GM18909 (cell line): Measurements from ENCODE around the gene MT1G.
A peak's percentile ranks its signal among the peaks of the same experiment; 100 is the strongest.
"Not testable (repeated sequence)": the region's sequence is repeated elsewhere in the genome, so short reads cannot be mapped to it uniquely, and the experiment has no call there.

Experiments used
- ATAC-seq: cut with Tn5 transposase; IDR thresholded peaks from one replicate; pipeline ENCODE4 v1.9.1; 2021; ENCODE audit warnings: mild to moderate bottlenecking; ENCODE audit not compliant: unreplicated experiment, poor library complexity

The MT1G gene

DNA sequence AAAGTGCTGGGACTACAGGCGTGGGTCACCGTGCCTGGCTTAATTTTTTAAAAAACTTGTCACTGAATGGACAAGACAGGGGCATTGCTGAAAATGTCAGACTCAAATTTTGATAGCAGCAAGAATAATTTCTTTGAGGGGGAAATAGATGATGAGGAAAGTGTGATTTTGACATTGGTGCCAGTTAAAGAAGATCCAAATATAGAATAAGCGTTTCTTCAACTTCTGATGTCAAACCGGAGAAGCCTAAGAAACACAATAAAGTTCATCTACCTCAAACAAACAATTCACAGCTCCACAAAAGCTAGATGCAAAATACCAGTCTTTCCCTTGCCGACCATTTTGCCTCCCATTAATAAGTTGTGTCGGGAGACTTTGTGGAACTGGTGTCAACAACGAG is 18.9 kb upstream of the MT1G start:
- no peak for ATAC-seq

DNA sequence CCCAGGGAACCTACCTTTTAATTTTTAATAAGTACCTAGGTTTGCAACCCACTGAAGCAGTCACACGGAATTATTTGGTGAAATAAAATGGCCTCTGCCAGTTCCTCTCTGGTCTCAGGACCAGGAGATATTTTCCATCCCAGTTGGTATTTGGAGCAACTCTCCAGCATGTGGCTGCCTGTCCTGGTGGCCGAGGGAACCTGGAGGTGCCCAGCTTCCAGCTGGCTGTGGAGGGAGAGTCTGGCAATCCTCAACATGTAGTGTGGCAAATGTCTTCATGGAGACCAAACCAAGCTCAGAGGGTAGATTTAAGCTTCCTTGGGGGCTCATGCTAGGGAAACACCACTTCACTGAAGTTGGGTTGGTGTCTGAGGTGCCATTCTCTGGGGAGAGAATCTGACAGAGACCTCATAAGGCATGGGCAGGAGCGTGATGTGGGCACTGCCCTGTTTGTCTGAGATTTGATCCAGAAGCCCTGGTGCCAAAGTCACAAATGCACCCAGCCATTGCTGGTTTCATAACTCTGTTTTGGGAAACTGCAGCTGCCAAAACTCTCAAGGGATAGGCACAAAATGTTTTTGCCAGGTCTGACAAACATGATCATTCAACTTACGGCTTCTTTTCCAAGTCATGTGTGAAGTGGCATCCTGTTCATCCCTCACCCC is 17.2 kb upstream of the MT1G start:
- ATAC-seq, result no peak

DNA sequence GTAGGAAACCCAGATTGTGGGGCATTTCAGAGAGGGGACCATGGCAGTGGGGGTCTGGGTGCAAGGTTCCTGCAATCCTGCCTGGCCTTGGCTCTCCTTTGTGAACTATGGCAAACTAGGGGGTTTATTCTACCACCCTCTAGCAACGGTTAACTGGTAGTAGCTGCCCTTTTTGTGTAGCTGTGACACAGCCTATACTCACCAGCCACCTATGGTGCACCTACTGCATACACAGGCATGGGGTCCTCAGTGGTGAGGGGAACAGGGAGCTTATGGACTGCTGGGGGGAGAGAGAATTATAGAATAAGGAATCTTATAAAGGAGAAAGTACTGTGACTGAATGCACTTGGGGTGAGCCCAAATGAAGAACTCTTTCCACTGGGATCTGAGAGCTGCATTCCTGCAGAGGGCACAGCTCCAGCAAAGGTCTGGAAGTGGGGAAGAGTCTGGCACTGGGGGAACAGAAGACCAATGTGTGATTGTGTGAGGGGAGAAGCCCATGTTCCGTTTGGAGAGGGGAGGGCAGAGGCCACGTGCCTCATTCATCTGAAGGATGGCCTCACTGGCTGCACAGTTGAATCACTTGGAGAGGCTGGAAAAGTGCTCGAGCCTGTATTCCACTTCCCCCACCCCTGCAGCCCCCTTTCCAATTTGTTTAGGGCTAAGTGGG is 16.5 kb upstream of the MT1G start:
- no peak for ATAC-seq

DNA sequence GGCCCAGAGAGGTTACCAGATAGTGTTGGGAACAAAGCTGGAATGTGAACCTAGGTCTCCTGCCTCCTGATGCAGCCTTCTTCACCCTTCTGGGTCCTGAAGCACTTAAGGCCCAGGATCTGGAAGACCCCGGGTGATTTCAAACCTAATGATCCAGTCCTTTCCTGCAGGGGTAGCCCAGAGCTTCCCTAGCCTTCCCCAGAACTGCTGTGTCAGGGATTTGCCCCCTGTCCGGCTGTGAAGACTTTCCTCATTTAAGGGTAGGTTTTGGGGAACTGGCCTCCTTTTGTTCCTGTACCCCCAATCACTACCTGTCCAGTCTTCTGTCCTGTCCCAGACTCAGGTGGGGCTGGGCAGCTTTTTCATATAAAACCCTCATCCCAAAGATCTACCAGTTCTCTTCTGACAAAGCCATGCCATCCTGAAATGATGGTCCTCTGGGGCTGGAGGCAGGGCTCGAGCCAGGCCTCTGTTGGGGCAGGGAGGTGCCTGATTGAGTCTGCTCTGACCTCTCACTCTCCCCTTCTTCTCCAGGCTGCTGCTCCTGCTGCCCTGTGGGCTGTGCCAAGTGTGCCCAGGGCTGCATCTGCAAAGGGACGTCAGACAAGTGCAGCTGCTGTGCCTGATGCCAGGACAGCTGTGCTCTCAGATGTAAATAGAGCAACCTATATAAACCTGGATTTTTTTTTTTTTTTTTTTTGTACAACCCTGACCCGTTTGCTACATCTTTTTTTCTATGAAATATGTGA is 15.7 kb upstream of the MT1G start:
- ATAC-seq, result no peak

DNA sequence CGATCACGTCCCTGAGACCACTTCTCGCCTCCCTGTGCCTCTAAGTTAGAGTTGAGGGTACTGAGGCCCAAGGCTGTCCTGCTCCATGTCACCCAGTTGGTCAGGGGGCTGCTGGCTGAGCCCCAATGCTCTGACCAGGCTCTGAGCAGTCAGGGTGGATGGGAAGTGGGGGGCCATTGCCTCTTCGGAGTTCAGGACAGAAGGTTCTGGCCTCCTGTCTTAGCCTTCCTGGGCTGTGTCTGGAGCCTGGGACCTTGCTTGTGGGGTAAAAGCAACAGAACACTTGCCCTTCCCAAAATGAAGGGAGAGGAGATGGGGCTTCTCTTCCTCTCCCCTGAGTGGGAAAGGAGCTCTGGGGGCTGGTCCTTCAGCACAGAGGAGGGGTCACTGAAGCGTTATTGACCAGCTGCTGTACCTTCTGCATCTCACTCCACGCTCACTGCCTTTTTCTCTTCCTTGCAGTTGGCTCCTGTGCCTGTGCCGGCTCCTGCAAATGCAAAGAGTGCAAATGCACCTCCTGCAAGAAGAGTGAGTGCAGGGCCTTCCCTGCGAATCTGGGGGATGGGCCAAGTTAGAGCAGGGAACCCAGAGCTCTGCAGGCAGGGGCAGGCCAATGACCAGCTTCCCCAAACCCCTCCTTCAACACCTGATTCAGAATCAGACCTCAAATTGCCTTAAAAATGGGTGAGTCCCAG is 15.0 kb upstream of the MT1G start:
- peak; percentile 17 for ATAC-seq

DNA sequence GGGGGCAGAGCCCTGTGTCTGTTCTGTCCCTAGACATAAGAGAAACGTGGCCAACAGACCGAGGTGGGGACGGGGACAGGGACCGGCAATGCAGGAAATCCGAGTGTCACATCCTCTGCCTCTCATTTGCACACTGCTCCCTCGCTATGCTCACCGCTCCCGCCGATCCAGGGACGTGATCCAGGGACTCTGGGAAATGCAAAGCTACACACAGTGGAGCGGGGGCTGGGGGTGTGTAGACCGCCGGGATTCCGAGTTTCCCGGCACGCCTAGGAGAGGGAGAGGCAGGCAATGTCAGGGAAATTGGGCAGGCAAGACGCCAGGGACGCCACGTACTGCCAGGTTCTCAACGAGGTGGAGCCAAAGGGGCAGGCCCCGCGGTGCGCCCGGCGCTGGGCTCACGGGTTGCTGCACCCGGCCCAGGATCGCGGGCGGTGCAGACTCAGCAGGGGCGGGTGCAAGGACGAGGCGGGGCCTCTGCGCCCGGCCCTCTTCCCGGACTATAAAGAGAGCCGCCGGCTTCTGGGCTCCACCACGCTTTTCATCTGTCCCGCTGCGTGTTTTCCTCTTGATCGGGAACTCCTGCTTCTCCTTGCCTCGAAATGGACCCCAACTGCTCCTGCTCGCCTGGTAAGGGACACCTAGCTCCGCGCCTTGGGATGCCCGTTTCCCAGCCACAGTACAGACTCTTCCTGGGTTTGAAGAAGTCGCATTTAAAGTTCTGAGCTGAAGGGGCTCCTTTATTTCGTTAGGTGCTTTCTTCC is 14.3 kb upstream of the MT1G start, which contains the start of gene MT1X:
Gene MT1X (plus strand): TSS at position 532 of the 764 bp plus-strand sequence. CDS start 71 bp downstream, at position 603.
- peak; percentile 98 for ATAC-seq

DNA sequence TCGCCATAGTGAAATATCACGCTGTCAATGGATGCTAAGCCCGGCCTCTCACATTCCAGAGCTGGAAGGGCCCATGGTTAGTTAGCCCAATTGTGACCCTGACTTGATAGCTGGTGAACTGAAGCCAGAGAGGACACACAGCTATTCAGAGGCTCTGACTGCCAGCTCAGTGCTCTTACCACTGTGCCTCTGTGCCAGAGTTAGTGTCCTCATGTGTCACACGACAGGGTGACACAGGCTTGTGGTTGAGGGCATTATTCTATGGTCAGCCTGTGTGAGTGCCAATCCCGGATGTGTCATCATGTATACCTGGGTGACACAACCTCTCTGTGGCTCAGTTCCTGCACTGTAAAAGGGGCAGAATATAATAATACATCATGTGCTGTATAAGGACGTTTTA is 12.0 kb upstream of the MT1G start:
- no peak for ATAC-seq

DNA sequence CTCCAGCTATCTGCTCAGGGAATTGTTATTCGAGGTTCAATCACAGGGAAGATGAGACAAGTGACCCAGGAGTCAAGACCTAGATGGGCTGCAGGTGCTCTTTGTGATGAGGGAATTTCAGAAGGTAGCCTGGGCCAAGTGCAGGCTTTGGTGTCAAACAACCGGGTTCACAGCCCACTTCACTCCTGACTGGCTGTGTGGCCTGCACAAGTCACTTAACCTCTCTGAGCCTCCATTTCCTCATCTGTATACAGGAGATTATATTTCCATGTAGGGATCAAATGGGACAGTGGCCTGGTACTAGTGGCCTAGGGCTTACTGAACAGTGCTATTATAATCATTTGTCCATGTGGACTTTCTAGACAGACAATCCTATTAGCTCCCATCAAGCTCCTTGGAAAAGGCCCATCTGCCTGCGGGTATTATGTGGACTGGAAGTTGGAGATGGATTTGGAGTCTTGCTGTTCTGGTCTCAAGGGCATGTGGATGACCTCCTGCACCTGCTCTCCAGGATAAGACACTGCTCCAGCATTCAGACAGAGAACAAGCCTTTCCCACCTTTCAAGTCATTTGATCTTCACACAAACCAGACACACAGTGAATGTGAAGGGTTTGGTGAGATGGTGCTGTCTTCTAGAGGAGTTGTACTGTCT is 11.3 kb upstream of the MT1G start:
- no peak for ATAC-seq

DNA sequence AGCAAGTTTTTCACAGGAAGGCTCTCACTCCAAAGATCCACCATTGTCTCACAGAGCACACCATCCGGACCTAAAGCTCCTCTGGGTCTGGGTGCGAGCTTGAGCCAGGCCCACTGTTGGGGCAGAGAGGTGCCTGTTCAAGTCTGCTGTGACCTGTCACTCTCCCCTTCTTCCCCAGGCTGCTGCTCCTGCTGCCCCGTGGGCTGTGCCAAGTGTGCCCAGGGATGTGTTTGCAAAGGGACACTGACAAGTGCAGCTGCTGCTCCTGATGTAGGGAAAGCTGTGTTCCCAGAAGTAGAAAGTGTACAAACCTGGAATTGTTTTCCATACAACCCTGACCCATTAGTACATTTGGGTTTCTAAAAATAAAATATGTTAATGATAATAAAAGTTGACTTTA is 9.6 kb upstream of the MT1G start:
- ATAC-seq, result no peak

DNA sequence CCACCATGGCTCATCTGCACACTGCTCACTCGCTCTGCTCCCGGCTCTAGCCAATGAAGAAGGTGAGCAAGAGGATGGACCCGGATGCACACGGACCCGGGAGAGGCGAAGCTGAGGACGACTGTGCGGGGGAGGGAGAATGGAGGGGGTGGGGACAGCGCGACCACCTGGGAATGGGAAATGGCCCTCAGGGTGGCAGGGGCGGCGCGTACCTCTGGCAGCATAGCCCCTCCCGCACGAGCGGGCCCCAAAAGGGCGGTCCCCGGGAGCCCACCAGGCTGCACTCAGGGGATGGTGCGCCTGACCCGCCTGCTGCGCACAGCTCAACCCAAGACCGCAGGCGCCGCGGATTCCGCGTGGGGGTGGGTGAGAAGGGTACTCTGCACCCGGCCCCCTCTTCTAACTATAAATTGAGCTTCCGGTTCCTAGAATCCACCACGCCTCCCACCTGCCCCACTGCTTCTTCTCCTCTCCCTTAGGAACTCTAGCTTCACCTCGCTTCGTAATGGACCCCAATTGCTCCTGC is 7.9 kb upstream of the MT1G start:
- no peak for ATAC-seq

DNA sequence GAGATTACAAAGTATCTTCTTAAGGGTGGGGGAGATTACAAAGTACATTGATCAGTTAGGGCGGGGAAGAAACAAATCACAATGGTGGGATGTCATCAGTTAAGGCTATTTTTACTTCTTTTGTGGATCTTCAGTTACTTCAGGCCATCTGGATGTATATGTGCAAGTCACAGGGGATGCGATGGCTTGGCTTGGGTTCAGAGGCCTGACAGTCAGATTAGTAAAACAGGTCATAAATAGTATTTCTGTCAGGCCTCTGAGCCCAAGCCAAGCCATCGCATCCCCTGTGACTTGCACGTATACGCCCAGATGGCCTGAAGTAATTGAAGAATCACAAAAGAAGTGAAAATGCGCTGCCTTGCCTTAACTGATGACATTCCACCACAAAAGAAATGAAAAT is 6.7 kb upstream of the MT1G start:
- ATAC-seq, result not testable (repeated sequence)

DNA sequence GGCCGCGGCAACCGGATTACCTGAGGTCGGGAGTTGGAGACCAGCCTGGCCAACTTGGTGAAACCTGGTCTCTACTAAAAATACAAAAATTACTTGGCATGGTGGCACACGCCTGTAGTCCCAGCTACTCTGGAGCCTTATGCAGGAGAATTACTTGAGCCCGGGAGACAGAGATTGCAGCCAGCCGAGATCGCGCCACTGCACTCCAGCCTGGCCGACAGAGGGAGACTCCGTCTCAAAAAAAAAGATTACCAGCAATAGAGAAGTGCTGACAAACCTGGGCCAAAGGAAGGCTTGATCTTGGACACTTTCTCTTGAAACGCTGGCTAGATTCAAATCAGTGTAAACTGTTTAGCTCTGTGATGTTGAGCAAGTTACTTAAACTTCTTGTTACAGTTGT is 6.1 kb upstream of the MT1G start:
- ATAC-seq, result no peak

DNA sequence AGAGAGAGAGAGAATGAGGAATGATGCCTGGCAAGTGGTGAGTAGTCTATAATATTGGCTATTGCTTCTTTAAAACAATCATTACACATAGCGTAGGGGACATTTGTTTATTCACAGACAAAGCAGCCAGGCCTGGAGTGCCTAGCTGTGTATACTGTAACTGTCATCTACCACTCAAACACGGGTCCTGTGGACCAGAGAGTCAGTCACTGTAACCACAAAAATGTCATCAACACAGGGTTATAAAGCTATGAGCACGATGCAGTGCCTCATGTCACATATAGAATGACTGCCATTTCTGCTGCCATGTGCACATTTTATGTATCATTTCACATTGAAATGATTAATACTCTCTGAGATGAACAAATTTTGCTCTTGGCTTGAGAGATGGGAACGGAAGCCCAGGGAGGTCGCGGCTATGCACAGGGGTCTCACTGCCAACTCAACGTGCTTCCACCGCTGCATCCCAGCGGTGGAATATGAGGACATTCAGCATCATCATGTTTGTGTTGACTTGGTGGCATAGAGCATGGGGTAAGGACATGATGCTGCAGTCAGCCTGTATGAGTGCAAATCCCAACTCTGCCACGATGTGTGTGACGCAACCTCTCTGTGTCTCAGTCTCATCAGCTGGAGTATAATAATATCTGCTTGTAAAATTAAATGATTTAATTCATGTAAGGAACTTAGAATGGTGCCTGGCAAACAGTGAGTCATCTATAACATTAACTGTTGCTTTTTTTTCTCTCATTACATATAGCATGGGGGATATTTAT is 5.1 kb upstream of the MT1G start:
- no peak for ATAC-seq

DNA sequence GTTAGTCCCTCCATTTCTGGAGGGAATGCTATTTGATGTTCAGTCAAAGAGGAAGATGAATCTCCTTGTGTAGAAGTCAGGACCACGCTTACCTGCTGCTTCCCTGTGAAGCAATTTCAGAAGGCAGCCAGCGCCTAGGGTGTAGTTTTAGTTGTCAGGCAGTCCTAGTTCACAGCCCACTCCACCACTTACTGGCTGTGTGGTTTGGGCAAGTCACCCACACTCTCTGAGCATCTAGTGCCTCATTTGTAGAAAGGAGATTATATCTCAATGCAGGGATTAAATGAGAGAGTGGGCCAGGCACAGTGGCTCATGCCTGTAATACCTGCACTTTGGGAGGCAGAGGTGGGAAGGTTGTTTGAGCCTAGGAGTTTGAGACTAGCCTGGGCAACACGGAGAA is 4.3 kb upstream of the MT1G start:
- ATAC-seq, result not testable (repeated sequence)

DNA sequence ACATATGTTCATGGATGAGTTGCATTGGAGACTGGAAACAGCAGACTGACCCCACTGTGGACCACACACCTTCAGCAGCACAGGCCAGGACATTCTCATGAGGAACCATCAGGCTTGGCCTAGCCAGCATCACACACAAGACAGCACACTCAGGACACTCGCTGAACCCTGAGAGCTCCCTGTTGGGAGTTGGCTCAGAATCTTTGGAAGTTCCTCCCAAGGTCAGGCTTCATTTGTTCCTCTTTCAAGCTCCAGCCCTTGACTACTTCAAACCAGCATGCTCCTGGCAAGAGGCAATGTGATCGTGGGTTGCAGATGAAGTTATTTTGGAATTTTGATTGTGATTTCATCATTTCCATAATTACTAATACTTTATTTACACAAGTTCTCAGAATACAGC is 3.8 kb upstream of the MT1G start:
- ATAC-seq, result not testable (repeated sequence)

DNA sequence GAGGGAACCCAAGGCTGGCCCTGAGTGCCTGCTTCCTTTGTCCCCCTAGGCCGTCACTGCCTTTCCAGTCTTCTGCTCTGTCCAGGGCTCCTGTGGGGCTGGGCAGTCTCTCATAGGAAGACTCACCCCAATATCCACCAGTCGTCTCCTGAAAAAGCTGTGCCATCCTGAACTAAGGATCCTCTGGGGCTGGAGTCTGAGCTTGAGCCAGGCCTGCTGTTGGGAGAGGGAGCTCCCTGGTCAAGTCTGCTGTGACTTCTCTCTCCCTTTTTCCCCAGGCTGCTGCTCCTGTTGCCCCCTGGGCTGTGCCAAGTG is 2.7 kb upstream of the MT1G start:
- ATAC-seq, result no peak

DNA sequence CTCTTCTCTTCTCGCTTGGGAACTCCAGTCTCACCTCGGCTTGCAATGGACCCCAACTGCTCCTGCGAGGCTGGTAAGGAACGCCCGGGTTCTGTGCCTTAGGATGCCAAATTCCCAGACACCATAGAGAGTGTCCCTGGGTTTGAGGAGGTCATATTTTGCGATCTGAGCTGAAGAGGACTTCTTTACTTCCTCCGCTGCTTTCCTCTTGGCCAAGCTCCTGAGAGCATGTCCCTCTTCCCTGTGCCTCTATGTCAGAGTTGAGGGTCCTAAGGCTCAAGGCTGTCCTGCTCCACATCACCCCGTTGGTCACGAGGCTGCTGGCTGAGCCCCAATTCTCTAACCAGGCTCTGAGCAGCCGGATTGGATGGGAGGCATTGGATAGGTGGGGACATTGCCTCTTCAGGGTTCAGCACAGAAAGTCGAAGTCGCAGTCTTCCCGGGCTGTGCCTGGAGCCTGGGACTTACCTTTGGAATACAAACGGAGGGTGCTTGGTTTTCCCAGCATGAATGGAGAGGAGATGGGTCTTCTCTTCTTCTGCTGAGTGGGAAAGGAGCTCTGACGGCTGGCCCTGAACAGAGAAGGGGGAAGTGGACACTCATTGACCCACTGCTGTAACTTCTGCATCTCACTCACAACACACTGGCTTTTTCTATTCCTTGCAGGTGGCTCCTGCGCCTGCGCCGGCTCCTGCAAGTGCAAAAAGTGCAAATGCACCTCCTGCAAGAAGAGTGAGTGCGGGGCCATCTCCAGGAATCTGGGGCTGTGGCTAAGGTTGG is 2.2 kb upstream of the MT1G start:
- no peak for ATAC-seq
